Right ventricle myocardium inferior (tissue), 1 donor: Measurements from ENCODE around the gene PDXP. TPM values are rescaled to one million over a fixed set of nuclear protein-coding genes. Genes with fewer than 3 reads are reported as not detected.

Source experiments
- ATAC-seq: fragments of 200-7000 bp; cut with Tn5 transposase; one replicate; pipeline ENCODE4 v1.9.1; 2020; ENCODE audit warnings: mild to moderate bottlenecking, moderate library complexity
- DNase-seq: peaks from one replicate; pipeline ENCODE4 v3.0.0; 2021; ENCODE audit errors: missing footprints
- intact Hi-C: fragments of 100-400 bp; cut with DNase I; formaldehyde crosslinking; loops from one replicate; pipeline ENCODE4 v1.11.0; 2022
- total RNA-seq: library from RNA; stranded (reverse); fragmentation: NEBNext Ultra II Directional; extraction: Animal tissue kit (Norgen Biotek cat#: 25700); gene quantifications from one replicate; pipeline ENCODE4 v1.2.1, GENCODE V29; 2021
- donor health status: DM: no; HTN: yes; CAD: no; lungs with severe emphysema.

The PDXP gene
- total RNA-seq, 1 donor from 2014 or later = 21.4 TPM

DNA sequence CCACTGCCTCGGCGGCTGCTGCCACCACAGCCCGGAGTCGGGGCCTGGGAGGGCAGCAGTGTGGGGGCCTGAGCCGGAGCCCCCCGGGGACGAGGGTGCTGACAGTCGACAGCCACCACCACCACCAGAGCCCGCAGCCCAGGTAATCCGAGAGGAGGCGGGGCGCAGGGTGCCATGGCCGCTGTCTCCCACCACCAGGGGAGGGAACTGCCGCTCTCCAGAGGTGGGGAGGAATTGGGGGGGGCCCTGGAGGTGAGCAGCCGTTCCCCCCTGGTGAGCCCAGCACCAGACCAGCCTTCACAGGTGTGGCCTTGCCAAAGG is 50.9 kb downstream of the PDXP start:
- intact Hi-C loops = no loop called here
- DNase-seq (no peak), ATAC-seq (no peak)

DNA sequence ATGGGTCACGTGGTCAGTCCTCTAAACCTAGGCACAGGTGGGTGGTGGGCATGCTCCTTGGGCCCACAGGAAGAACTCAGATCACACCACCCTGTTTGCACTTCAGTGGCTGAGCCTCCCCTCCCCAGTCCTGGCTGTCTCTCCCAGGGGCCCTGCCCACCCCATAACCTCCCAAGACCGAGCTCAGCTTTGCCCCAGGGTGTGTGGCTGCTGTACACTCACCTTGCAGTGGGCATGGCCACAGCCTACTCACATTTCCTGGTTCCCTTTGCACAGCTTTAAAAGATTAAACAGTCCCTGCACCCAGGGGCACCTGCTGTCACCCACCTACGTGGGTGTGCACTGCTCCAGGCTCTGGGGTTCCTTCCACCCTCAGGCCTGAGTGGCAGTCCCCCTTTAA is 52.2 kb downstream of the PDXP start:
- ATAC-seq (no peak), DNase-seq (no peak)
- intact Hi-C loops = no loop called here

DNA sequence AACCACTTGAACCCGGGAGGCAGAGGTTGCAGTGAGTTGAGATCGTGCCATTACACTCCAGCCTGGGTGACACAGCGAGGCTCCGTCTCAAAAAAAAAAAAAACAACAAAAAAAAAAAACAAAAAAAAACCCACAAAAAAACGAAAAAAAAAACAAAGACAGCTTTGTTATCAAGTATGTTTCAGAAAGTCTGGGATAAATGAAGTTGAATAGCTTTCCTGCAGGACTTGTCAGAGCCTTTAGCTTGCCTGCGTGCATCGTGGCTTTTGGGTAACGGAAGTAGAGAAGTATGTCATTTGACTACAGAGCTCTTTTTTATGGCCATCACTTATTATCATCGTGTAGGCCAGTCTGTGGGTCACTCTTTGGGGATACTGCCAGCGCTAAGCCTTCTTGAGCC is 53.0 kb downstream of the PDXP start:
- DNase-seq (no peak), ATAC-seq (no peak)
- intact Hi-C loops = no loop called here

DNA sequence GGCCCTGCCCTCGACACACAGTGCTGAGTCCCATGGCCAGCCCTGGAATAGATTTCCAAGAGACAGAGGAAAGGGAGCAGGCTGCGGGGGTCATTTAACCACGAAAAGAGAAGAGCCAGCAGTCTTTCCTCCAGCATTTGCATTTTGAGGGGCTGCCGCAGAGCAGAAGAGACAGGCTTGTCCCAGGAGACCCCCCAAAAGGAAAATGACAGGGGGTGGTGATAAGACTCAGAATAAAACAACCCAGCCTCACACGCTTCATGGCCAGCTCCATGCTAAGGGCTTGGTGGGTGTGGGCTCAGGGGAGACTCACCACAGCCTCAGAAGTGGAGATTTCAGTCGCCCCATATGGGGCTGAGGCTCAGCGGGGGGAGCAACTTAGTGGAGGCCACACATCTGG is 55.2 kb downstream of the PDXP start:
- ATAC-seq (no peak), DNase-seq (no peak)
- intact Hi-C loops = no loop called here

DNA sequence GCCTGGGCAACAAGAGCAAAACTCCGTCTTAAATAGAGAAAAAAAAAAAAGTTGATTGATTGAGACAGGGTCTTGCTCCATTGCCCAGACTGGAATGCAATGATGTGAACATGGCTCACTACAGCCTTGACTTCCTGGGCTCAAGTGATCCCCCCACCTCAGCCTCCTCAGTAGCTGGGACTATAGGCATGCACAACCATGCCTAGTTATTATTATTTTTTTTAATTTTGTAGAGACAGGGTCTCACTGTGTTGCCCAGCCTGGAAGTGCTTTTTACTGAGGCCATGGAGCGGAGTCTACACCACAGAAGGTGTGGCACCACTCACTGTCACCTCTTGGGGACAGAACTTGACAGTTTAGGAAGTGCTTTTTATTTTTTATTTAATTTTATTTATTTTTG is 56.1 kb downstream of the PDXP start:
- ATAC-seq = no peak
- intact Hi-C loops = no loop called here
- DNase-seq = no peak

DNA sequence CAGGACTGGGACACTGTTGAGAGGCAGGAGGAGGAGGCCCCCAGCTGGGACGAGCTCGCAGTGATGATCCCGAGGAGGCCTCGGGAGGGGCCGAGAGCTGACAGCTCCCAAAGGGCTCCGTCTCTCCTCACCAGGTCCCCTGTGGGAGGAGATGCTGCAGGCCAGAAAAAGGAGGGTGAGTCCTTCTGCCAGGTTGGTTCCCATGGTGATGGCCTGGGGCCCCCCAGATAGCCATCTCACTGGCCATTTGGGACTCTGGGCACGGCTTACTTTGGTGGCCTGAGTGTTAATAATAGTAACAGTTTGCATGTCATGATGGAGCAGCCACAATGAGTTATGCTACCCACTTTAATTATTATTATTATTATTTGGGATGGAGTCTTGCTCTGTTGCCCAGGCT is 57.2 kb downstream of the PDXP start:
- DNase-seq (no peak), ATAC-seq (no peak)
- intact Hi-C loops = no loop called here

Other genes with a start within 250 kb of the PDXP start
- gene ELFN2, start 231.2 kb upstream of the PDXP start, total RNA-seq = 0.22 TPM
- 14.4 TPM for gene MFNG, start 172.3 kb upstream of the PDXP start, total RNA-seq
- 10.3 TPM for gene CARD10, start 139.3 kb upstream of the PDXP start, total RNA-seq
- 17.7 TPM for gene CDC42EP1, start 98.2 kb upstream of the PDXP start, total RNA-seq
- gene LGALS2, start 78.6 kb upstream of the PDXP start, total RNA-seq = 0.60 TPM
- 26.7 TPM for gene GGA1, start 49.9 kb upstream of the PDXP start, total RNA-seq
- 1.5 TPM for gene SH3BP1, start 19.1 kb upstream of the PDXP start, total RNA-seq
- 1,345 TPM for gene LGALS1, start 16.9 kb downstream of the PDXP start, total RNA-seq
- 14.1 TPM for gene NOL12, start 27.6 kb downstream of the PDXP start, total RNA-seq
- gene TRIOBP, start 38.3 kb downstream of the PDXP start, total RNA-seq = 90.1 TPM
- 44.1 TPM for gene GCAT, start 149.2 kb downstream of the PDXP start, total RNA-seq
- not detected for gene GALR3, start 164.7 kb downstream of the PDXP start, total RNA-seq
- 16.0 TPM for gene ANKRD54, start 185.6 kb downstream of the PDXP start, total RNA-seq
- gene EIF3L, start 190.7 kb downstream of the PDXP start, total RNA-seq = 385 TPM
- gene MICALL1, start 247.6 kb downstream of the PDXP start, total RNA-seq = 19.4 TPM